H1 (cell line): ENCODE measurements around the gene ZNF443. TPM values are rescaled to one million over a fixed set of nuclear protein-coding genes. Genes with fewer than 3 reads are reported as not detected.

Experiments
- KDM1A ChIP-seq: fragments of 200-600, 300-600 bp; sonication (generic); IDR thresholded peaks from 2 replicates; pipeline ENCODE4 v1.7.1; 2016; ENCODE audit warnings: mild to moderate bottlenecking, low read length, borderline replicate concordance
- PHF8 ChIP-seq: fragments of 200-600 bp; sonication (generic); conservative IDR thresholded peaks from 2 replicates; pipeline ENCODE4 v1.7.1; 2012; ENCODE audit warnings: low read depth, mild to moderate bottlenecking, inconsistent platforms, low read length, moderate library complexity
- SIRT6 ChIP-seq: IDR thresholded peaks from one replicate; pipeline ENCODE4 v1.7.1; 2012; ENCODE audit warnings: low read length, inconsistent platforms
- polyA plus RNA-seq, 7 experiments: library from polyadenylated mRNA; depleted of rRNA in 3 of 7; stranded (reverse) in 5 of 7; unstranded in 2 of 7; fragments of >200 nt in 5 of 7; fragments of 200-250 nt in 2 of 7; gene quantifications; 1 replicate in 5 of 7; 2 replicates in 1 of 7; 4 replicates in 1 of 7; pipeline versions ENCODE4 v1.2.1 to v1.2.3, GENCODE V29; 2011 to 2013; ENCODE audit warnings: missing spikeins in 2 of 7, mixed read lengths in 2 of 7
- total RNA-seq: library from RNA; stranded (reverse); fragmentation: NEBNext Ultra II Directional; extraction: Animal tissue kit (Norgen Biotek cat#: 25700); gene quantifications from 2 replicates; pipeline ENCODE4 v1.2.1, GENCODE V29; 2021
- TF ChIP-seq, protein P1 (sequence below): IDR thresholded peaks from 2 replicates; pipeline ENCODE4 v1.6.1; 2012; ENCODE audit warnings: inconsistent platforms

The ZNF443 gene
- total and polyA plus RNA-seq, 2 of the 8 experiments (the other 6 are each of a cell fraction or from before 2014, with no cell fraction given): 1.4 to 7.8 TPM

DNA sequence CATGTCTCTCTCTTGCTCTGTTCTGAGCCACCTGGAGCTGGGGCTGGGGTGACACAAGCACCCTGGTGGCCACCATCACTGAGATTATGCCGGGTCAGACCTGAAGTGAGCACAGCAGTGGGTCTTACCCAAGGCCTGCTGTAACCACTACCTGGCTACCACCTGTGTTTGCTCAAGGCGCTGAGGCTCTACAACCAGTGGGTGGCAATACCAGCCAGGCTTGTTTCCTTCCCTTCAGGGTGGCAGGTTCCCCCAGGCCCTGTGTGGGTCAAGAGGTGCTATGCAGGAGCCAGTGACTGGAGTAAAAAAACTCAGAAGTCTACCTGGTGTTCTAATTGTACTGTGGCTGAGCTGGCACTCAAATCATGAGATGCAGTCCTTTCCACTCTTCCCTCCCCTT lies 8.0 kb upstream of the ZNF443 start (continued):
- TF ChIP-seq KDM1A: no peak
- TF ChIP-seq, protein P1, sequence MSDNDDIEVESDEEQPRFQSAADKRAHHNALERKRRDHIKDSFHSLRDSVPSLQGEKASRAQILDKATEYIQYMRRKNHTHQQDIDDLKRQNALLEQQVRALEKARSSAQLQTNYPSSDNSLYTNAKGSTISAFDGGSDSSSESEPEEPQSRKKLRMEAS: no peak
- TF ChIP-seq PHF8: no peak
- TF ChIP-seq SIRT6: no peak
